ENCODE measurements around the gene SSBP4. TPM values are rescaled to one million over a fixed set of nuclear protein-coding genes. Genes with fewer than 3 reads are reported as not detected.

The SSBP4 gene
- total RNA-seq, 1 donor from 2014 or later, result 119 TPM

DNA sequence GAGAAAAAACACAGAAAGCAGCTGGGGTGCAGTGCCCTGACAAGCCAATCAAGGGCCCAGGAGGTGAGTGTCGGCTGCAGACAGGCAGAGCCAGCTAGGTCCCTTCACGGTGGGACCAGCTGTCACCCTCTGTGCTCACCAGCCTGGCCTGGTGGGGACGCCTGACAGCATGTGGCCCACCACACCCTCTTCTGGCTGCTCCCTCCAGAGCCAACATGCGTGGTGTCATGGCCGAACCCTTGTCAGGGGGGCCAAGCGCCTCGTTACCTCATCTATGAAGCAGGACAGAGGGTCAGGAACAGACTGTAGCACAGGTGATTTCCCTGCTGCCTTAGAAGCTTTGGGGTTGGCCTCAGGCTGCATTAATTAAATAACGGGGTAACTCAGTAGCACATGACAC, 58.8 kb downstream of the SSBP4 start:
- no peak for DNase-seq (ENCODE audit: low read depth)
- H3K4me3 ChIP-seq (ENCODE audit: low read depth, low read length), result no peak overlapping the region
- TF ChIP-seq CTCF (conservative IDR thresholded peaks at IDR 0.05; ENCODE audit: low read depth, low read length), result no peak

DNA sequence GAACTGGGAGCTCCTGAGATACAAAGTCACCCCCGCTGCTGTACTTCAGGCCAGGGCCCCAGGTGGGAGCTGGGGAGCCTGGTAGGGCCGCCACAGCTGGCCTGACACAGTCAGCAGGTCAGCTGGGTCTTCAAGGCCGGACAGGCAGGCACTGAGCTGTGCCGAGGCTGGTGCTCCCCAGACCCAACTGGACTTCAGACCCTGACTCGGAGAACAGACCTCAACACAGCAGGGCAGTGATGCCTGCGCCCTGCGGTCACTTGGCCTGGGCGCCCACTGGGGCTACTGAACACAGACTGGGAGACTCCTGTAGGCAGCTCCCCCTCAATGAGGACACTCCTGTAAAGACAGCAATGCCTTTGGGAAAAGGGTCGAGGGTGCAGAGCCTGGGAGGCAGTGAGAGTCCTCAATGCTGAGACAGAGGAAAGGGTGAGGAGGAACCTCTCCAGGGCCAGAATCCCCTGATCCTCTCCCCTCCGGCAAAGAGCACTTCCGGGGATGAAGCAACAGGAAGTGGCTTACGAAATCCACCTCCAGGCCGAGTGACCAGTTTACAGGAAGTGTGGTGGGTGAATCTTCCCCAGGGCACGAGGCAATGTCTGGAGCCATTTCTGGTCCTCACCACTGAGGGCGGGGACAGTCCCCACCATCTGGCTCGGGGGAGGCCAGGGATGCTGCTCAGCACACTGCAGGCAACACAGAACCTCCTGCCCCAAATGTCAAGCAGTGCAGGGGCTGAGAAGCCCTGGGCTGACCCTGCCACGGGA, 59.5 kb downstream of the SSBP4 start:
- DNase-seq (ENCODE audit: low read depth), result peak; percentile 54
- H3K4me3 ChIP-seq (ENCODE audit: low read depth, low read length), result no peak overlapping the region
- TF ChIP-seq CTCF (conservative IDR thresholded peaks at IDR 0.05; ENCODE audit: low read depth, low read length), result no peak

DNA sequence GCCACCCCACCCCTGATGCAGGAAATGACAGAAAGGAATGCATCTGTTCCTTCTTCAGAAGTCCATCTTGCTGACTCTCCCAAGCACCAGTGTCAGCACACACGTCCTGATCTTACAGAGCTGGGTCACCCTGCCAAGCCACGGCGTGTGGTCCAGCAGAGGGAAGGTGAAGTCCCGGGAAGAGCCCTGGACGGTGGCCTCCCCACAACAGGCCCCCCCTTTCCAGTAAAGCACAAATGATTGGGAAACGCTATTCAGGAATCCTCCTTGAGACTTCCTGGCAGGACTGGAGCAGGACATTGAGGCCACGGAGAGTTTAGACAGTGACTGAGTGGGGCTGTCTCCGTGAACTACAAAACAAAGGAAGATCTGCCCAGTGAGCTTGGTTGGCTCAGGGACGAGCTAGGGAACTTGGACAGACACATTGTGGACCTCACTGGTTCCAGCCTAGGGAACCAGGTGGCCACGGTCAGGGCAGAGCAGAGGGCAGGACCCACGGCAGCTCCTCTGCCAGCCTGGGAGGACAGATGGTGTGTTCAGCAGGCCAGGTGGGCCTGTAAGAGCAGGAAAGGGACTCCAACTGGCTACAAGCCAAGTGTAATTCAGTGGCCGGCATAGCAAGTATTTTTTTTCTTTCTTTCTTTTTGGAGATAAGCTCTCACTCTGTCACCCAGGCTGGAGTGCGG, 61.0 kb downstream of the SSBP4 start:
- DNase-seq (ENCODE audit: low read depth), result no peak
- TF ChIP-seq CTCF (conservative IDR thresholded peaks at IDR 0.05; ENCODE audit: low read depth, low read length), result no peak
- no peak overlapping the region for H3K4me3 ChIP-seq (ENCODE audit: low read depth, low read length)

GRCh38 chr19:18481505-18482222, 62.5 kb downstream of the SSBP4 start:
- DNase-seq (ENCODE audit: low read depth), result no peak
- H3K4me3 ChIP-seq (ENCODE audit: low read depth, low read length), result no peak overlapping the region
- TF ChIP-seq CTCF (conservative IDR thresholded peaks at IDR 0.05; ENCODE audit: low read depth, low read length), result no peak

GRCh38 chr19:18483119-18483890, 64.1 kb downstream of the SSBP4 start:
- TF ChIP-seq CTCF (conservative IDR thresholded peaks at IDR 0.05; ENCODE audit: low read depth, low read length), result no peak
- no peak for DNase-seq (ENCODE audit: low read depth)
- no peak overlapping the region for H3K4me3 ChIP-seq (ENCODE audit: low read depth, low read length)

Other genes with a start within 250 kb of the SSBP4 start
- 10.1 and 11.3 TPM in 2 replicates for gene IFI30, start 245.6 kb upstream of the SSBP4 start, total RNA-seq
- gene MPV17L2, start 226.2 kb upstream of the SSBP4 start, total RNA-seq, result 50.1 and 70.9 TPM in 2 replicates
- 0.17 and 0.43 TPM in 2 replicates for gene RAB3A, start 215.4 kb upstream of the SSBP4 start, total RNA-seq
- 0.63 TPM in 1 of 2 replicates, not detected in the other for gene PDE4C, start 193.0 kb upstream of the SSBP4 start, total RNA-seq
- gene IQCN, start 144.9 kb upstream of the SSBP4 start, total RNA-seq, result 0.07 and 1.3 TPM in 2 replicates
- 266 and 341 TPM in 2 replicates for gene JUND, start 137.8 kb upstream of the SSBP4 start, total RNA-seq
- gene LSM4, start 96.3 kb upstream of the SSBP4 start, total RNA-seq, result 490 and 620 TPM in 2 replicates
- 5.4 and 7.5 TPM in 2 replicates for gene PGPEP1, start 78.8 kb upstream of the SSBP4 start, total RNA-seq
- 76.3 and 262 TPM in 2 replicates for gene GDF15, start 33.2 kb upstream of the SSBP4 start, total RNA-seq
- gene LRRC25, start 21.8 kb upstream of the SSBP4 start, total RNA-seq, result 0.06 TPM in 1 of 2 replicates, not detected in the other
- 88.7 and 115 TPM in 2 replicates for gene ISYNA1, start 18.7 kb downstream of the SSBP4 start, total RNA-seq
- 7.6 and 10.9 TPM in 2 replicates for gene ELL, start 102.7 kb downstream of the SSBP4 start, total RNA-seq
- 223 and 315 TPM in 2 replicates for gene FKBP8, start 124.2 kb downstream of the SSBP4 start, total RNA-seq
- gene KXD1, start 138.5 kb downstream of the SSBP4 start, total RNA-seq, result 128 and 207 TPM in 2 replicates
- 1,133 and 1,698 TPM in 2 replicates for gene UBA52, start 152.5 kb downstream of the SSBP4 start, total RNA-seq
- gene REX1BD, start 169.4 kb downstream of the SSBP4 start, total RNA-seq, result 141 and 167 TPM in 2 replicates
- gene CRLF1, start 187.4 kb downstream of the SSBP4 start, total RNA-seq, result 0.58 TPM in 1 of 2 replicates, not detected in the other
- 0.23 TPM in 1 of 2 replicates, not detected in the other for gene TMEM59L, start 193.5 kb downstream of the SSBP4 start, total RNA-seq
- 5.1 and 16.5 TPM in 2 replicates for gene KLHL26, start 217.6 kb downstream of the SSBP4 start, total RNA-seq

All from epithelial cell of proximal tubule (primary cell).